Neural progenitor cell (in vitro differentiated cells): Measurements from ENCODE around the gene ZNF569.

Source experiments
- CTCF ChIP-seq: fragments of 200-600 bp; sonication (generic); IDR thresholded peaks from 2 replicates; pipeline ENCODE4 v1.5.1; 2017; ENCODE audit warnings: antibody characterized with exemption, mild to moderate bottlenecking
- EZH2 ChIP-seq: fragments of 200-600 bp; sonication (generic); IDR thresholded peaks from 2 replicates; pipeline ENCODE4 v1.6.1; 2017; ENCODE audit warnings: antibody characterized with exemption, mild to moderate bottlenecking, moderate library complexity

DNA sequence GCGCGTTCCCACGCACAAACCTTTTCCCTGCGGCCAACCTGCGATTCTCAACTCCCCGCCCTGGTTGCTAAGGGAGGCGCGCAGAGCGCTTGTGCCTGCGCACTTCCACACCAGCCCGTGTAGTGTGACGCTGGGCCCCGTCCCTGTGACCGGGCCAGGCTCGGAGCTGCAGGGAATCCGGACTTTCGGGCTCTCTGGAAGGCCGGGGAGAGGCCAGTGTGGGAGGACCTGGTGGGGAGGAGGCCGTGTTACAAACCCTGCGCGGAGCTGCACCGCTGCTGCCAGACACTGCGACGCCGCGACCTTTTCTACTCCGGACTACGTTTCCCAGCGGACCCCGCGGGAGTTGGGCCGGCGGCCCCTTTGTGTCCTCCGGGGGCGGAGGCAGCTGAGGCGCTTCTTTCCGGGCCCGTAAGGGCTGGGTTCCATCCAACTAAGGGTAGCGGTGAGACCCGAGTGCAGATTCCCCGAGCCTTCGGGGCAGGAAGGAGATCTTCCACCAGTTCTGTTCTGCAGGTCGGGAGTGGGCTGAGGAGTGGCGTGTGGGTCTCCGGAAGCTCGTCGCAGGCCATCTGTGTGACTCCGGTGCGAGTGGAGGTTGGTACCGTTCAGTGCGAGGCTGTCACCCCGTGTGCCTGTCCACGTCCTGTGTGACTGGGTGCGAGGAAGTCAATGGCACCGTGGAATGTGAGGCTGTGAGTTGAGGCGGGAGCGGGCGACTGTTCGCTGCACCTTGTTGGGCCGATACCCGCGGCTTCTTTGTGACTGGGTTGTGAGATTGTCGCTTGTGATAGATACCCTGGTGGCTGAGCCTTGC is 1.9 kb upstream of the ZNF569 start, which contains the start of gene ZNF570:
- TF ChIP-seq CTCF (peak; percentile 6), EZH2 (no peak)
